Measurements from ENCODE around the gene USHBP1. TPM values are rescaled to one million over a fixed set of nuclear protein-coding genes. Genes with fewer than 3 reads are reported as not detected.

Gene USHBP1
- total RNA-seq, 2 experiments from 2014 or later: not detected

GRCh38 chr19:17245535-17245984 is 19.0 kb downstream of the USHBP1 start, which contains the start of gene NR2F6:
Gene NR2F6, minus strand, starts transcription at chr19:17245919. Its CDS starts 699 bp downstream, at chr19:17245220.
- intact Hi-C loops (cut with DNase I, micrococcal nuclease): no loop called here
- Histone ChIP-seq H3K9me3 (ENCODE audit: control insufficient read depth in 1 of 2, insufficient read depth in 1 of 2, low read length in 2 of 2) (no peaks in the 10 kb centered on the region), H3K36me3 (ENCODE audit: insufficient read depth, low read length) (no peaks in the 10 kb centered on the region), H3K27me3 (ENCODE audit: control insufficient read depth in 1 of 2, insufficient read depth in 2 of 2, low read length in 2 of 2) (no peaks in the 10 kb centered on the region), H3K4me3 (ENCODE audit: low read length) (peak within 1 kb of the TSS; percentile 67), H3K27ac (ENCODE audit: low read depth in 1 of 2, low read length in 2 of 2) (no peak within 1 kb of the TSS), H3K4me1 (ENCODE audit: insufficient read depth, low read length) (peaks cover 17% of the 10 kb centered on the region)
- Mint-ChIP-seq H3K4me1 (ENCODE audit: low read depth) (no peaks in the 10 kb centered on the region), H3K27ac (no peak within 1 kb of the TSS), H3K27me3 (peaks cover 5% of the 10 kb centered on the region), H3K36me3 (ENCODE audit: low read depth) (no peaks in the 10 kb centered on the region), H3K4me3 (peak within 1 kb of the TSS; percentile 91), H3K9me3 (no peaks in the 10 kb centered on the region)
- ChIA-PET POLR2A (no interaction called here), CTCF (no interaction called here)
- ATAC-seq (ENCODE audit: poor library complexity): peak; percentile 30
- DNase-seq: no peak
- TF ChIP-seq CTCF (IDR thresholded peaks at IDR 0.05): no peak

GRCh38 chr19:17244618-17245534 is 19.7 kb downstream of the USHBP1 start:
- Mint-ChIP-seq H3K27ac (no peak overlapping the region), H3K4me3 (peak overlapping the region; percentile 74), H3K9me3 (no peaks in the 10 kb centered on the region), H3K27me3 (peaks cover 5% of the 10 kb centered on the region), H3K36me3 (ENCODE audit: low read depth) (no peaks in the 10 kb centered on the region), H3K4me1 (ENCODE audit: low read depth) (no peaks in the 10 kb centered on the region)
- TF ChIP-seq CTCF (IDR thresholded peaks at IDR 0.05): no peak
- intact Hi-C loops (cut with DNase I, micrococcal nuclease): no loop called here
- ChIA-PET CTCF (no interaction called here), POLR2A (interaction anchor here (1.0 kb wide), 1 partner anchor 30 kb away, joined by 3 read pairs; the partner anchor contains the start of gene USE1)
- ATAC-seq (ENCODE audit: poor library complexity) (peak; percentile 25), DNase-seq (peak in 3 of 14 experiments; percentile 32 to 55 (median 39))
- no peak overlapping the region for H3K27ac ChIP-seq (ENCODE audit: low read depth in 1 of 2, low read length in 2 of 2)
- H3K4me1 ChIP-seq (ENCODE audit: insufficient read depth, low read length): peaks cover 17% of the 10 kb centered on the region
- no peaks in the 10 kb centered on the region for H3K9me3 ChIP-seq (ENCODE audit: control insufficient read depth in 1 of 2, insufficient read depth in 1 of 2, low read length in 2 of 2)
- no peak overlapping the region for H3K4me3 ChIP-seq (ENCODE audit: low read length)
- H3K36me3 ChIP-seq (ENCODE audit: insufficient read depth, low read length): no peaks in the 10 kb centered on the region
- no peaks in the 10 kb centered on the region for H3K27me3 ChIP-seq (ENCODE audit: control insufficient read depth in 1 of 2, insufficient read depth in 2 of 2, low read length in 2 of 2)

GRCh38 chr19:17243830-17244617 is 20.5 kb downstream of the USHBP1 start:
- ATAC-seq (ENCODE audit: poor library complexity): no peak
- peaks cover 17% of the 10 kb centered on the region for H3K4me1 ChIP-seq (ENCODE audit: insufficient read depth, low read length)
- no peak for DNase-seq
- H3K27ac ChIP-seq (ENCODE audit: low read depth in 1 of 2, low read length in 2 of 2): no peak overlapping the region
- Mint-ChIP-seq H3K36me3 (ENCODE audit: low read depth) (no peaks in the 10 kb centered on the region), H3K27me3 (peaks cover 5% of the 10 kb centered on the region), H3K4me1 (ENCODE audit: low read depth) (no peaks in the 10 kb centered on the region), H3K27ac (no peak overlapping the region), H3K4me3 (peak overlapping the region; percentile 74), H3K9me3 (no peaks in the 10 kb centered on the region)
- H3K9me3 ChIP-seq (ENCODE audit: control insufficient read depth in 1 of 2, insufficient read depth in 1 of 2, low read length in 2 of 2): no peaks in the 10 kb centered on the region
- TF ChIP-seq CTCF (IDR thresholded peaks at IDR 0.05): no peak
- POLR2A ChIA-PET: interaction anchor here (0.6 to 1.9 kb wide), 4 partner anchors 23 to 37 kb away, joined by 3 to 5 read pairs (median 3); partner anchors contain the start of genes BABAM1 and USE1
- no peaks in the 10 kb centered on the region for H3K27me3 ChIP-seq (ENCODE audit: control insufficient read depth in 1 of 2, insufficient read depth in 2 of 2, low read length in 2 of 2)
- intact Hi-C loops (cut with DNase I, micrococcal nuclease): no loop called here
- CTCF ChIA-PET: no interaction called here
- no peak overlapping the region for H3K4me3 ChIP-seq (ENCODE audit: low read length)
- H3K36me3 ChIP-seq (ENCODE audit: insufficient read depth, low read length): no peaks in the 10 kb centered on the region

Data from CD4-positive, alpha-beta T cell (primary cell).